Posterior vena cava (tissue), 2 donors: Measurements from ENCODE around the gene C17orf58. TPM values are rescaled to one million over a fixed set of nuclear protein-coding genes. Genes with fewer than 3 reads are reported as not detected.
A peak's percentile ranks its signal among the peaks of the same experiment; 100 is the strongest.
"Not testable (repeated sequence)": the region's sequence is repeated elsewhere in the genome, so short reads cannot be mapped to it uniquely, and the experiment has no call there.

Experiments used
- DNase-seq: peaks from one replicate; pipeline ENCODE4 v3.0.0-alpha.2; 2020; ENCODE audit warnings: low spot score
- intact Hi-C, 2 donors: fragments of 100-400 bp; cut with DNase I; formaldehyde crosslinking; loops; one replicate each; pipeline versions ENCODE4 v1.14.1 to v1.14.2; 2022 to 2023
- total RNA-seq, 2 donors: library from RNA; stranded (reverse); fragmentation: NEBNext Ultra II Directional; extraction: Animal tissue kit (Norgen Biotek cat#: 25700); gene quantifications; one replicate each; pipeline ENCODE4 v1.2.1, GENCODE V29; 2021
- donor health status: DM: yes; HTN: yes; CAD: no.
- donor health status: DM: yes; HTN: yes; CAD: no.

Gene C17orf58
- total RNA-seq, 2 donors from 2014 or later: 7.3 to 21.9 TPM

DNA sequence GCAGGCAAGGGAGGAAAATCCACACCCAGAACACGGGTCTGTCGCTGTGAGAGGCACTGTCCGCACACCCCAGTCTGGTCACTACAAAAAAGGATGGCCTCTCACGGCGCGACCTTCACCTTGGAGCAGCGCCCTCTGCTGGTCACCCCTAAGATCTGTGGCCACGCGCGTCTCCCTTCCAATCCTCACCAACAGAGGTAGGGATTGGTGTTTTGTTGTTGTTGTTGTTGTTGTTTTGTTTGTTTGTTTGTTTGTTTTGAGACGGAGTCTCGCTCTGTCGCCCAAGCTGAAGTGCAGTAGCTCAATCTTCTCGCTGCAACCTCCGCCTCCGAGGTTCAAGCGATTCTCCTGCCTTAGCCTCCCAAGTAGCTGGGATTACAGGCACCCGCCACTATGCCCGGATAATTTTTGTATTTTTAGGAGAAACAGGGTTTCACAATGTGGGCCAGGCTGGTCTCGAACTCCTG is 15.0 kb upstream of the C17orf58 start:
- DNase-seq: peak; percentile 85

DNA sequence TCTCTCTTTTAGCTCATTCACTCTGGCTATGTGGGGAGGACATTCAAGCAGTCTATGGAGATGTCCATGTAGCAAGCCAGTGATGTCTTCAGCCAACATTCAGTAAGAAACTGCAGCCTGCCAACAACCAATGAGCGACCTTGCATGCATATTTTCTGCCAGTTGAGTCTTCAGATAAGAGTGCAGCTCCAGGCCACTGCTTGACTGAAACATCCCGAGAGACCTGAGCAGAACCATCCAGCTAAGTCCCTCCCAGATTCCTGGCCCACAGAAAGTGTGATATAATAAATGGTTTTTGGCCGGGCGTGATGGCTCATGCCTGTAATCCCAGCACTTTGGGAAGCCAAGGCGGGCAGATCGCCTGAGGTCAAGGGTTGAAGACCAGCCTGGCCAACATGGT is 10.5 kb upstream of the C17orf58 start:
- DNase-seq: no peak
- intact Hi-C loops: no loop called here

More for the DNA sequence above, 15.0 kb upstream of the C17orf58 start:
- intact Hi-C loops: no loop called here

DNA sequence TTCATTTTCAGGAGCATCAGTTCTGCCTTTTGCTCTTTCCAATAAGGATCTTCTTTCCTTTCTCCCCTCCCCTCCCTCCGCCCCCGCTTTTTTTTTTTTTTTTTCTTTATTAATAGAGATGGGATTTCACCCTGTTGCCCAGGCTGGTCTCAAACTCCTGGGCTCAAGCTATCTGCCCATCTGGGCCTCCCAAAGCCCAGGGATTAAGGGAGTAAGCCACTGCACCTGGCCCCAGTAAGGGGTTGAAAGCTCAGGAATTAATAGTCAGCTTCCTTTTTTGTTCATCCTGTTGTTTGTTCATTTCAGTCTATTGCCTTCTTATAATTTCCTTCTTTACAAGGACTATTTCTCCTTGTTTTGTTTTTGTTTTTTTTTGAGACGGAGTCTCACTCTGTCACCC is 7.9 kb upstream of the C17orf58 start:
- intact Hi-C loops: no loop called here
- DNase-seq: no peak

DNA sequence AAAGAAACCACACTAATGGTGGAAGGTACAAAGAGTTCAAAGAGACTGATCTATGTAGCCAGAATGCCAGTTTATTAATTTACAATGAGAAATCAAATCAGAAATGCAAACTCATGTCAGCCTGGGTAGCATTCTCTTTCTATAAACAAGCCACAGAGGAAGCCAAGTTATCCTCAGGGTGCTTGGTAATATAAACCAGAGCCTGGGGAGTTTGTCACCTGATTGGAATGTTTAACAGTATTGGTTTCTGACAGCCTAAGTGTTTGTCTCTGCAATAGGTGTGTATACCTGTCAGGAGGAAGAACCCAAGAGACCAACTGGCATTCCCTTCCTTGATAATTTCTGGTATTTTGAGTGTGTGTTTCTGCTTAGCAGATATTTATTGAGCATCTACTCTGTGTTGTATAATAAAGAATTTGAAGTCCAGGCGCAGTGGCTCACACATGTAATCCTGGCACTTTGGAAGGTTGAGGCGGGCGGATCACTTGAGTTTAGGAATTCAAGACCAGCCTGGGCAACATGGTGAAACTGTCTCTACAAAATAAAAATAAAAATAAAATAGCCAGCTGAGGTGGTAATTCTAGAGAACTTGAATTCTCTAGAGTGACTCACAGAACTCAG is 3.1 kb upstream of the C17orf58 start:
- intact Hi-C loops: no loop called here
- no peak for DNase-seq

DNA sequence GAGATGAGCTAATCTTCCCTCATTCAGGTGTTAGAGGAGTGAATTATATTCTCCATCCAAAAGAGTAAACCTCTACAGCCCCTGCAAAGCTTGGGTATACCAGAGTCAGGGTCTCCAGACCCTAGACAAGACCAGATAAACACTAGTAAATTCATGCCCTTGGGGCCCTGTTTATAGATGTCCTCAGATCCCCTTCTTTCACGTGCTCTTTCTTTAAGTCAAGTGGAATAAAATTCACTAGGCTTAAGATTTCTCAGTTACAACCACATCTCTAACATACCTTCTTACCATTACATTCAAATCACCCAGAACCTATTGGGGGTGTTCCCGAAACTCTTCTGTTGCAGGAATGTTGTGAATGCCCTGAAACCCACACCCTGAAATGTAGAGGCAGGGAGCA is 2.2 kb upstream of the C17orf58 start:
- intact Hi-C loops: no loop called here
- no peak for DNase-seq

DNA sequence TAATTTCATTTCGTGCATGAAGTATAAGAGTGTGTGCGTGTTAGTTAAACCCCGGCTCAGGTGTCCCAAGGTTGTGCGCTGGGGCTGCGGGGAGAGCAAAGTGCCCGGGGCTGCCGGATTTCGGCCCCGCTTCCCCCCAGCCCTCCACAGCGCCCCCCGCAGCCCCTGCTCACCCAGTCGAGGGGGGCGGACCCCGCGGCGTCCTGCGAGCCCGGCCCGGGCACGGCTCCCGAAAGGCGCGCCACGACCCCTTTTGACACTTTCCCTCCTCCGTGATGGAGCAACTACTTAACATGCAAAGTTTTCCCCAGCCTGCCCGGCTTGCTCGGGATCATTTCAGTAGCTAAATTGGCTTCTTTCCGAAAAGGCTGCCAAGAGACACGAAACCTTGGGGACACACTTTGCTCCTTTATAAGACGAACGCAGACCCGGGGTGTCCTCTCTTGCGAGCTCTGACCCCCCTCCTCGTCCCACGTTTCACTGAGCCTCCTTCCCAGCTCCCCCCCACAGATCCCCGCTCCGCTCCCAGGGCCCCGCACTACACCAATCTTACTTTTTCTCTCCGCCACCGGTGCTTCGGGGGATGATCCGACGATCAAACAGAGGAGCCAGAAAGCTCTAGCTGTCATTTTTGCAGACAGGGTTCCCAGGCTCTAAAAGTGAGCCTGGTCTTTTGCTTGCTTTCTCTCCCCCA is 552 bp downstream of the C17orf58 start:
- intact Hi-C loops: no loop called here

DNA sequence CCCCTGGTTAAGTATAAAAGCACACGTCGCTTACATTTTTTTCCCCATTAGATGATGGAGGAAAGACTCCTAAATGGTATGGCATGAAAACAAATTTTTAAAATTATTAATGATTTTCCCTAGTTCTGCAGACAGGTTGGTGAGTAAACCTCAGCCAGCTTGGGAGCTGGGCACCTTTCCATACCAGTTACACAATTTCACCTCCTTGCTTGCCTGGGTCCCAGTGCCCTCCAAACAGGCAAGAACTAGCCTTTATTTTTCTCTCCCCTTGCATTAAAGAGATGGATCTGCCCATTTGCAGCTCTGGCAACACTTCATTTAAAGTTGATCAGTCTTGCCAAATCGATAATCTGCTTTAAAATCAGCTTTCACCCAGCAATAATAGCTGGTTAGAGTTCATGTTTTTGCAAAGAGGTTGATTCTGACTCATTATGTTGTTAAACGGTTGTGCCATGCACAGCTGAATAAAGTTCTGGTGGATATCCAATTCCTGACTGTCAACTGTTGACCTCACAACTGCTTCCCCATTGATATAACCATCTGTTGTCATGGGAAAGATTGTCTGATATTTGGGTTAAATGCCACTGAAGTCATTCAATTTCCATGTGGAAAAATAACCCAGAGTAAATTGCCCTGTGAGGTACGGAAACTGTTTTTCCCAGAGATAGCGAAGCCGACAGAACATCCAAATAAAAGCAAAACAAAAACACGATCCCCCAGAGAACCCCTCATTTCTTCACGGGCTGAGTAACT is 1.3 kb downstream of the C17orf58 start:
- no peak for DNase-seq

More for the DNA sequence above, 552 bp downstream of the C17orf58 start:
- DNase-seq: peak; percentile 84

DNA sequence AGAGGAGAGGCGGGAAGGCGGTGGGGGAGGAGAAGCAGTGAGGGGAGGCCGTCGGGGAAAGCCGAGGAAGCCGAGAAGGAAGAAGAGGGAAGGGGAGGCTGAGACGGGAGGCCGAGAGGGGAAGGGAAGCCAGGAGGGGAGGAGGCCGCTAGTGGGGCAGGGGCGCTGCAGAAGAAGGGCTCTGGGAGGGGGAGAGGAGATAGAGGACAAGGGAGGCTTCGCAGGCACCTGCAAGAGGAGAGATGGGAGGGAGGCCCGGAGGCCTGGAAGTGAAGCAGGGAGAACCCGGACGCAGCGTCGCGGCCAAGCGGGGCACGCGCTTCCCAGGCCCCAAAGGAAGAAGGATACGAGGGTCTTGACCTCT is 2.3 kb downstream of the C17orf58 start:
- no peak for DNase-seq
- intact Hi-C loops: no loop called here

More for the DNA sequence above, 1.3 kb downstream of the C17orf58 start:
- intact Hi-C loops: no loop called here

DNA sequence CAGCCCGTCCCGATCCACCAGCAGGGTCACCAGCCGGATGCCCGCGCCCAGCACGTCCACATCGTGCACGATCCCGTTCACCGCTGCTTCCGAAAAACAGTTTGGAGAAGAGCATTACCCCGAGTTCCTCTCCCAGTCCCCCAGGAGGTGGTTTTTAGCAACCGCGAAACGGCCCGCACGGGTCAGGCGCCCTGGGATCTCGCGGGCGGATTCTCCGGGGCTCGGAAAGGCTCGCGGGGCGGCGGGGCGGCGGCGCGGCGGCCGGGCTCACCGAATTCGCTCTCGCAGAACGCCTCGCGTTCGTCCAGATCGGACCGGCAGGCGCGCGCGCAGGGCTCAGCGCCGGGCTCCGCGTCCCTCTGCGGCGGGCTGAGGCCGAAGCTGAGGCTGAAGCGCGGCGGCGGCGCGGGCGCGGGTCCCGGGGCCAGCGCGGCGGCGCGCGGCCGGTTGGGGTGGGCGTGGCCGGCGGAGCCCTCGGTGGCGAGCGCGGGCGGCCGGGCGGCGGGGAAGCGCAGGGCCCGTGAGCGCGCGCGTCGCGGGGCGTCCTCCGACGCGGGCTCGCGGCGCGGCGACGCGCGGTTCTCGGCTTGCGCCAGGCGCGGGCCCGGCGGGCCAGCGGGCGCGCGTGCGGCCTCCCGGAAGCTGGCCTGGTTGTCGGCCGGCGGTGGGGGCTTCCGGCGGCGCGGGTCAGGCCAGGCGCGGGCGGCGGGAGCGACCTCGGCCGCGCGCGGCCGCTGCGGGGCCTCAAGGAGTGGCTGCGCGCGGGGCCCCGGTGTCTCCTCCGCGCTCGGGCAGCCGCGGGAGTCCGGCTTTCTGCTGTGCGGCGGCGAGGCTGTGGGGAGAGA is 2.9 kb downstream of the C17orf58 start:
- peak; percentile 93 for DNase-seq
- intact Hi-C loops: no loop called here

DNA sequence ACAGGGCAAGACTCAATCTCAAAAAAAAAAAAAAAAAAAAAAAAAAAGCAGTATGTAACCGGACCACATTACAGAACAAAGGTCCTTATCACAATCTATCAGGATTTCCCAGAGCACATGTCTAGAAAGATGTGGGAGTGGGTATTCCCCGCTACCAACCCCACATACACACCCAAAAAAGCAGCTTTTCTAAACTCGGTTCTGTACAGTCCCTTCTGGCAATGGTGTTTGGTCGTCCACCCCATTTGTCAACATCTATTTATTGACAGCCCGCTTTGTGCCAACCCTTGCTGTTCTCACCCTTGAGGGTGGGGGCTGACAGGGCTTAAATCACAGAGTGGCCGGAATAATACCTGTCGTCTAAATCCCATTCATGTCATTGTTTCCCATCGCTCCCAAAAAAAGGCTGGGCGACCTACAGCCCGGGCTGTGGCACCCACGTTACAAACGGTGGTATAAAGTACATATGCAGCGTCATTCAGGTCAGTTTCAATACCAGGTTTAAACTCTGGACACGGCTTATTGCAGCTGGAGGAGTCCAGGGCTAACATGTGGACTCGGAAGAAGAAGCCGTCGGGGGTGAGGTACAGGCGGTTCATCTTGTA is 3.6 kb downstream of the C17orf58 start:
- intact Hi-C loops: no loop called here

DNA sequence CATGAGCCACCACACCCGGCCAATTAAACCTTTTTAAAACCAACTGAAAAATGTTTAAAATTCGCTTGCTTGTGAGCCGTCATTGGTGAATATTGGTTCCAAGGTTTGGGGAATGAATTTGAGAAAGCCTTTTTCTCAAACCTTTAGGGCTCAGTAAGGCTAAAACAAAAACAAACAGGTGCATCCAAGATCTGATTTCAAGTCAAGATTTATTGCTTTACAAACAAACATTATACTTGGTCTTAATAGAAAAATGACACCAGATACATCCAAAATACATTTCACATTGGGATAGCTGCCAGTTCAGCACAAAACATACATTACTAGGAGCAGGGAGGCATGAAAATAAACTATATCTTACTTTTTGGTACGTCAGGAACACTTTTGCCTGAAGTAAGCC is 5.4 kb downstream of the C17orf58 start:
- no peak for DNase-seq
- intact Hi-C loops: no loop called here

More for the DNA sequence above, 3.6 kb downstream of the C17orf58 start:
- no peak for DNase-seq

DNA sequence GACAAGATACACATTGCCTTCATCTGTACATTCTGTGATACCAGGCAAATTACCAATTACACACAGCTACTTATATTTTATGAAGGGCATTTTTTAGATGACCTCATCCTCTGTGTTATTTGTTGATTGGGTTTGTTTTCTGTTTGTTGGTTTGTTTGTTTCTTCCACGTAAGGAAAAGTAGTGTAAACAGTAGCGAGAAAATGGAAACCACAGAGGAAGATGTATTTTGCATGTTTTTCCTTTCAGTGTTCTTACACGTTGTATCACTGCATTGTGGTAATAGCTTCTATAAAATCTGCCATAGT is 12.9 kb downstream of the C17orf58 start:
- no peak for DNase-seq
- intact Hi-C loops: no loop called here

DNA sequence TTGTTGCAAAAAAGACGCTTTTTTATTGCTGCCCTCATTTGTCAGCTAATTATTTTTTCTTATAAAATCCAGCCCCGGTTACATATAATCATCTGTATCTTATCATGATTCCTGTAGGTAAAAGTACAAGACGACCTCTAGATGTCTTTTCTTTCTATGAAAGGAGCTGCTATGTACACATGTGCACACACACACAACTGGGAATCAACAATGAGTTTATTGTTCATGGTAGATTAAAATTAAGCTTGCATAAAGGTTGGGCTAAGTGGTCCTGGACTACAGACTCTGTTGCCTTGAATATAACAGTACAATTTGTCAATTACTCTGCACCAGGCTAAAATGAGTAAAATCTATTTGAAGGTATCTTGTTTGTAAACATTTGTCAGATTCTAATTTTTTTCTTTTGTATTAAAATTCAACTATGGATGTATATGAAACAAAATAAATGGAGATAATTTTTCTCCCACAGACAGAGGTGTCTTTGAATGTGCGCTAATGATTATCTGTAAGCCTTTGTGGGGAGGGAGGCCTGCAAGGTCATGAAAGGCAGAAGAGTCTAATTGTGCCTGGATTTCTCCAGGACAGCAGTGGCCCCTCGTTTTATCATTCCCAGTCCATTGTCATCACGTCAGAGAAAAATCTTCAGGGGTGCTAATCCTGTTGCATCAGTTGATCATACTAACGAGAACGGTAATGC is 13.4 kb downstream of the C17orf58 start:
- intact Hi-C loops: no loop called here
- DNase-seq: no peak

DNA sequence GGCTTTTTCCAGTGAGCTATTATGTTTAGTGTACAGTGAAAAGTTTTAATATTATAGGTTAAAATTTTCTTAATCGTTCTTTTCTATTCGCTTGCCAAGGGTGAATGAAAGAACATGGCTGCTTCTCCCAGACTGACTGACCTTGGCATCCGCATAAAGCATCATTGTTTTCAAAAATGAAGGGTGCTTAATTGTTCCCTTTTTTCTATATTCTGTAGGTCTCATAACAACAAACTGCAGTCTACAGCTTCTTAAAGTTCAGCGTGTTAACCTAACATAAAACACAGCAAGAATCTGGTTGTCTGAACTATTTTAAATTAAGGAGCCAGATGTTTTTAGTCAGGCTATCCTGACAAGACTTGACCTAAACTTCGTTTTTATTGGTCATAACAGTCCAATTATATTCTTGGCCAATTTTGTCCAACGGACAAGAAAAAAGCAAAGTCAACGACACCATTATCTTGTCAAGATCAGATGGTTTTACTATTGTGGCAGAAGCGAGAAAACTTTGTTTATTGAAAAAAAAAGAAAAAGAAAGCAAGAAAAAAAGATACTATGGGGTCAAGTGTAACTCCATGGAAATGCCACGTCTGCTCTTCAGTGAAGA is 14.1 kb downstream of the C17orf58 start:
- intact Hi-C loops: no loop called here
- no peak for DNase-seq

DNA sequence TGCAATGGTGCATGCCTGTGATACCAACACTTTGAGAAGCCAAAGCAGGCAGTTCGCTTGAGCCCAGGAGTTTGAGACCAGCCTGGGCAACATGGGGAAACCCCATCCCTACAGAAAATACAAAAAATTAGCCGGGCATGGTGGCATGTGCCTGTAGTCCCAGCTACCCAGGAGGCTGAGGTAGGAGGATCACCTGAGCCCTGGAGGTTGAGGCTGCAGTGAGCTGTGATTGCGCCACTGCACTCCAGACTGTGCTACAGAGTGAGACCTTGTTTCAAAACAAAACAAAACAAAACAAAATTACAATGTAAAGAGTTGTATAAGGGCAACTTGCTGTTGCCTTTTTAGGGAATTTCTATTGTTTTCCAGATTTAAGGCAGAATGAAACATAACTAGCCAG is 15.4 kb downstream of the C17orf58 start:
- intact Hi-C loops: not testable (repeated sequence)

DNA sequence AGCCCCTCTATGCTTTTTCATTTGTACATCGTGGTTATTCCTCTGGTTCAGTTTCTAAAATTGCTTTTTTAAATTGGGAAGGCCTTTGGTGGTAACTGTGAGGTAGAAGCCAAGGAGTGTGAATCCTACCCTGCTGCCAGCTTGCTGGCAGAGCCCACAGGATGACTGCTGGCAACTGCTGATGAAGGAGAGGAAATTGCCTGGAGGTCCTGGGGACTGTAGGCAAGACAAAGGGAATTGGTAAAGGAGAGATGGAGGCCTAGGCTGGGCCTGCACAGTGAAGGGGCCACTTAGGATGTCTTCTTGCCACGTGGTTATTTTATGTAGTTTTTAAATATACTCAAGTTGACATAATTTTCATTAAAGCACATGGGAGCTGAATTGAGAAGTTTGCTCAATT is 15.8 kb downstream of the C17orf58 start:
- DNase-seq: no peak
- intact Hi-C loops: no loop called here

More for the DNA sequence above, 15.4 kb downstream of the C17orf58 start:
- DNase-seq: not testable (repeated sequence)

DNA sequence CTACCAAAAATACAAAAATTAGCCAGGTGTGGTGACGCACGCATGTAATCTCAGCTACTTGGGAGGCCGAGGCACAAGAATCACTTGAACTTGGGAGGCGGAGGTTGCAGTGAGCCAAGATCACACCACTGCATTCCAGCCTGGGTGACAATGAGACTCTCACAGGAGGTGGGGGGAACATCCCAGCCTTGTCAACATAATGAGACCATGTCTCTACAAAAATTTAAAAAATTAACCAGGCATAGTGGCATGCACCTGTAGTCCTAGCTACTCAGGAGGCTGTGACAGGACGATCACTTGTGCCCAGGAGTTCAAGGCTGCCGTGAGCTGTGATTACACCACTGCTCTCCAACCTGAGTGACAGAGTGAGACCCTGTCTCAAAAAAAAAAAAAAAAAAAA is 20.0 kb downstream of the C17orf58 start:
- intact Hi-C loops, DNase-seq: not testable (repeated sequence)

DNA sequence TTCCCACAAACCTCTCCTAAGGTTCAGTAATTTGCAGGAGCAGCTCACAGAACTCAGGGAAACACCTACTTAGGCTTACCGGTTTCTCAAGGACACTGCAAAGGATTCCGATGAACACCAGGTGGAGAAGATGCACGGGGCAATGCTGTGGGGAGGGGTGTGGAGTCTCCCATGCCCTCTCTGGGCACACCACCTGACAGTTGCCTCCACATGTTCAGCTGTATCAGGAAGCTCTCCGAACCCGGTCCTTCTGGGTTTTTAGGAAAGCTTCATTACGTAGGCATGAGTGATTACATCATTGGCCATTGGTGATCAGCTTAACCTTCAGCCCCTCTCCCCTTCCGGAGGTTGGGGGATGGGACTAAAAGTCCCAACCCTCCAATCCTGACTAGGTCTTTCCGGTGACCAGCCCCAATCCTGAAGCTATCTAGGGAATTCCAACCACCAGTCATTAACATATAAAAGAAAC is 21.6 kb downstream of the C17orf58 start:
- intact Hi-C loops: no loop called here
- no peak for DNase-seq
